HL-60 (cell line): ENCODE data around the gene NTF3.

Source experiments
- DNase-seq, 2 experiments: peaks; one replicate each; pipeline ENCODE4 v3.0.0-alpha.2; 2010 to 2020; ENCODE audit warnings: low read depth in 1 of 2, low spot score in 1 of 2
- H3K27ac ChIP-seq: fragments of 250-450 bp; sonication (Bioruptor Pico); replicated peaks from 2 replicates; pipeline ENCODE4 v1.5.1; 2020; ENCODE audit warnings: mild to moderate bottlenecking, moderate library complexity
- H3K27me3 ChIP-seq: fragments of 250-450 bp; sonication (Bioruptor Pico); 2 replicates; pipeline ENCODE4 v1.5.1; 2021; ENCODE audit warnings: mild to moderate bottlenecking, moderate library complexity; ENCODE audit not compliant: insufficient read depth, poor library complexity, severe bottlenecking
- H3K4me3 ChIP-seq: replicated peaks from 2 replicates; pipeline ENCODE4 v1.5.1; 2011; ENCODE audit warnings: mild to moderate bottlenecking, control low read depth, low read length; ENCODE audit not compliant: insufficient read depth
- GABPA ChIP-seq: IDR thresholded peaks from 2 replicates; pipeline ENCODE4 v1.6.1; 2012; ENCODE audit warnings: low read depth
- POLR2AphosphoS5 ChIP-seq: IDR thresholded peaks from 2 replicates; pipeline ENCODE4 v1.6.1; 2012; ENCODE audit warnings: low read depth
- SPI1 ChIP-seq: IDR thresholded peaks from 2 replicates; pipeline ENCODE4 v1.6.1; 2012; ENCODE audit warnings: low read depth, mild to moderate bottlenecking, borderline replicate concordance
- TF ChIP-seq, protein P1 (sequence below): IDR thresholded peaks from one replicate; pipeline ENCODE4 v1.5.1; 2011; ENCODE audit warnings: low read length, control low read depth, inconsistent platforms; ENCODE audit not compliant: insufficient read depth
- TF ChIP-seq, protein P2 (sequence below): IDR thresholded peaks from 2 replicates; pipeline ENCODE4 v1.6.1; 2012; ENCODE audit warnings: low read depth; ENCODE audit not compliant: insufficient replicate concordance

Gene NTF3

DNA sequence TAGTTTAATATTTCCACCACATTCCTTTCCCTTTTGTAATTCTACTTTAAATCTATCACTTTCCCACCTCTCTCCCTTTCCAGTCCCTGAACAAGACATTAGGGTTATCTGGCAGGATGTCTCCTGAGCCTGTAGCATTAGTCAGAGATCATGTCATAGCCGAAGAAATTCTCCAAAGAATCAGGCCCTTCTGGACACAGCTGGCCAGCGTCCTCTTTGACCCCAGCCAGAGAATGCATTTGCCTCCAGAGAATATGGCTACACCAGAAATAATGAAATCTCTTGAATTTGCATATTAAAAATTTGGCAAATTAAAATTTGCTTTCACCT is 56.7 kb downstream of the NTF3 start:
- no peaks in the 10 kb centered on the region for H3K27me3 ChIP-seq
- TF ChIP-seq, protein P1, sequence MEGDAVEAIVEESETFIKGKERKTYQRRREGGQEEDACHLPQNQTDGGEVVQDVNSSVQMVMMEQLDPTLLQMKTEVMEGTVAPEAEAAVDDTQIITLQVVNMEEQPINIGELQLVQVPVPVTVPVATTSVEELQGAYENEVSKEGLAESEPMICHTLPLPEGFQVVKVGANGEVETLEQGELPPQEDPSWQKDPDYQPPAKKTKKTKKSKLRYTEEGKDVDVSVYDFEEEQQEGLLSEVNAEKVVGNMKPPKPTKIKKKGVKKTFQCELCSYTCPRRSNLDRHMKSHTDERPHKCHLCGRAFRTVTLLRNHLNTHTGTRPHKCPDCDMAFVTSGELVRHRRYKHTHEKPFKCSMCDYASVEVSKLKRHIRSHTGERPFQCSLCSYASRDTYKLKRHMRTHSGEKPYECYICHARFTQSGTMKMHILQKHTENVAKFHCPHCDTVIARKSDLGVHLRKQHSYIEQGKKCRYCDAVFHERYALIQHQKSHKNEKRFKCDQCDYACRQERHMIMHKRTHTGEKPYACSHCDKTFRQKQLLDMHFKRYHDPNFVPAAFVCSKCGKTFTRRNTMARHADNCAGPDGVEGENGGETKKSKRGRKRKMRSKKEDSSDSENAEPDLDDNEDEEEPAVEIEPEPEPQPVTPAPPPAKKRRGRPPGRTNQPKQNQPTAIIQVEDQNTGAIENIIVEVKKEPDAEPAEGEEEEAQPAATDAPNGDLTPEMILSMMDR: no peak
- TF ChIP-seq, protein P2, sequence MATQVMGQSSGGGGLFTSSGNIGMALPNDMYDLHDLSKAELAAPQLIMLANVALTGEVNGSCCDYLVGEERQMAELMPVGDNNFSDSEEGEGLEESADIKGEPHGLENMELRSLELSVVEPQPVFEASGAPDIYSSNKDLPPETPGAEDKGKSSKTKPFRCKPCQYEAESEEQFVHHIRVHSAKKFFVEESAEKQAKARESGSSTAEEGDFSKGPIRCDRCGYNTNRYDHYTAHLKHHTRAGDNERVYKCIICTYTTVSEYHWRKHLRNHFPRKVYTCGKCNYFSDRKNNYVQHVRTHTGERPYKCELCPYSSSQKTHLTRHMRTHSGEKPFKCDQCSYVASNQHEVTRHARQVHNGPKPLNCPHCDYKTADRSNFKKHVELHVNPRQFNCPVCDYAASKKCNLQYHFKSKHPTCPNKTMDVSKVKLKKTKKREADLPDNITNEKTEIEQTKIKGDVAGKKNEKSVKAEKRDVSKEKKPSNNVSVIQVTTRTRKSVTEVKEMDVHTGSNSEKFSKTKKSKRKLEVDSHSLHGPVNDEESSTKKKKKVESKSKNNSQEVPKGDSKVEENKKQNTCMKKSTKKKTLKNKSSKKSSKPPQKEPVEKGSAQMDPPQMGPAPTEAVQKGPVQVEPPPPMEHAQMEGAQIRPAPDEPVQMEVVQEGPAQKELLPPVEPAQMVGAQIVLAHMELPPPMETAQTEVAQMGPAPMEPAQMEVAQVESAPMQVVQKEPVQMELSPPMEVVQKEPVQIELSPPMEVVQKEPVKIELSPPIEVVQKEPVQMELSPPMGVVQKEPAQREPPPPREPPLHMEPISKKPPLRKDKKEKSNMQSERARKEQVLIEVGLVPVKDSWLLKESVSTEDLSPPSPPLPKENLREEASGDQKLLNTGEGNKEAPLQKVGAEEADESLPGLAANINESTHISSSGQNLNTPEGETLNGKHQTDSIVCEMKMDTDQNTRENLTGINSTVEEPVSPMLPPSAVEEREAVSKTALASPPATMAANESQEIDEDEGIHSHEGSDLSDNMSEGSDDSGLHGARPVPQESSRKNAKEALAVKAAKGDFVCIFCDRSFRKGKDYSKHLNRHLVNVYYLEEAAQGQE: no peak
- TF ChIP-seq GABPA (no peak), SPI1 (no peak), POLR2AphosphoS5 (no peak)

DNA sequence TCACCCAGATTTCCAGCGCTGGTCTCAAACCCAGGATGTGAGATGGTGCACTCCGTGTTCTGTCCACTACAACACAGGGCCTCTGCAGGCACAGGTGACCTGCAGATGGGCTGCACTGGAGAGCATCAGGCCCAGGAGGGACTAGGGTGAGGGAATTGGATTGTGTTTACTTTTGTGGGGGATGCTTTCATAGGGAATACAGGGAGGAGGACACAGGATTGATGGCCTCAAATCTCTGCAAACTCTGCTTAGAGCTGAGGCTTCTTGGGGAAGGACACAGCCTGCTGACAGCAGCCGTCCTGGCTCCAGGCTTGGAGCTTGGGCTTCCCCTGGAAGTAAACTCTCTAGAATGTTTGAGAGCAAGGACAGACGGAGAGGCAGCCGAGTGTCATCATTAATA is 57.1 kb downstream of the NTF3 start:
- TF ChIP-seq, protein P1: no peak
- no peak for TF ChIP-seq GABPA
- TF ChIP-seq SPI1: no peak
- no peak for TF ChIP-seq POLR2AphosphoS5
- TF ChIP-seq, protein P2: no peak
- H3K27ac ChIP-seq: no peak overlapping the region

More for the DNA sequence above, 56.7 kb downstream of the NTF3 start:
- H3K27ac ChIP-seq: no peak overlapping the region
- no peak for DNase-seq
- H3K4me3 ChIP-seq: no peak overlapping the region

DNA sequence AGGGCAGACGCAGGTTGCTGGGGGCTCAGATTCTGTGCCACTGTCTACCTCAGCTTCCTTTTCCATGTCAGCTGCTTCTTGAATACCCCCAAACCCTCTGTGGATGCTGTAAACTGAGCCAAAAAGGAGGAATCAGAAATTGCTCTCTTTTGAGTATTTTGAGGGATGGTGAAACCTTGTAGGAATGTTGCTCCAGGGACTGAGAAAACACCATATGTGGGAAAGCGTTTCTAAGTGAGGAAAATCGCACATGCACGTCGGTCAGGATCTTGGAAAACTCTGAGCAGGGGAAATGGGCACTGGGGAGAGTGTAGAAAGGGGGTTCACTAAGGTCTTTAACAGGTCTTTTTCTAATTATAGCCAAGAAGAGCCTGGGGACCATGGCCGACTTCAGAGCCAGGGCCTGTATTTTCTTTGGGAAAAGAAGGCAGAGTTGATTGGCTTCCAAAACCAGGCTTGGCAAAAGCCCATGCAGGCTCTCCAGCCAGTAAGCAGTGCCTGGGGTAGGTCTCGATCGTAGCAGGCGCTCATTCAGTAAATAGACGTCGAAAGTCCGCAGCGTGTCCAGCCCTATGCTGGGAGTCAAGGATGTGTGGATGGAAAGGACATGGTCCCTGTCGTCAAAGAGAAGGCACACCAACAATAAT is 58.0 kb downstream of the NTF3 start:
- Histone ChIP-seq H3K4me3 (no peak overlapping the region), H3K27ac (no peak overlapping the region), H3K27me3 (no peaks in the 10 kb centered on the region)
- no peak for DNase-seq
- TF ChIP-seq, protein P1: no peak
- TF ChIP-seq SPI1: no peak
- TF ChIP-seq GABPA: no peak

More for the DNA sequence above, 57.1 kb downstream of the NTF3 start:
- no peak for DNase-seq
- Histone ChIP-seq H3K27me3 (no peaks in the 10 kb centered on the region), H3K4me3 (no peak overlapping the region)

DNA sequence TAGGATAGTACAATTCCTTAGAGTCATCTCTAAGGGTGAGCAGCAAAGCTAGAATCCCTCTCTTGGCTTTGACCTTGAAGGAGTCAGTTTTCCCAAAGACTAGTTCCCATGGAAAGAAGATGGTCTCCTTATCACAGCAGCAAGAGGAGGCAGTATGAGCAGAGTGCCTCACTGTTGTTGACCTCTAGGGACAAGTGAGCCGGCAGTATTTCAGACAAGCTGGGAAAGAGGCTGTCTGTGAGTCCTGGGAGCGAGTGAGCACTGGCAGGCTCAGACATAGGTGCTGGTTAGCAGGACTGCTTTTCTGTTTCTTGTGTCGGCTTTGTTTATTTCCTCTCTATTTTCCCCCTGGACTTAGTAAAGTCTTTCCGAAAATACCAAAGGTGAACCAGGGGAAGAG is 60.7 kb downstream of the NTF3 start:
- no peak for DNase-seq
- H3K27me3 ChIP-seq: no peaks in the 10 kb centered on the region
- TF ChIP-seq SPI1 (no peak), POLR2AphosphoS5 (no peak), GABPA (no peak)
- TF ChIP-seq, protein P1: no peak
- TF ChIP-seq, protein P2: no peak
- no peak overlapping the region for H3K4me3 ChIP-seq
- no peak overlapping the region for H3K27ac ChIP-seq
